ENCODE measurements around the gene CDH13. TPM values are rescaled to one million over a fixed set of nuclear protein-coding genes. Genes with fewer than 3 reads are reported as not detected.
A peak's percentile ranks its signal among the peaks of the same experiment; 100 is the strongest.

CDH13 gene
- polyA plus RNA-seq, 6 donors from 2014 or later = 0.04 to 0.29 (median 0.19) TPM; not detected in 1

- no peak for ATAC-seq (ENCODE audit: low read depth in 2 of 2)
- H3K9me3 Mint-ChIP-seq = peaks cover 0 to 7% (median 0%) of the 10 kb centered on the region in 7 donors
- H3K27ac Mint-ChIP-seq = no peak overlapping the region
- H3K4me1 Mint-ChIP-seq = no peaks in the 10 kb centered on the region
- DNase-seq = no peak
- no peaks in the 10 kb centered on the region for H3K36me3 Mint-ChIP-seq
- H3K4me3 Mint-ChIP-seq = peak overlapping the region in 1 of 8 donors; percentile 29
- peaks cover 26 to 33% (median 29%) of the 10 kb centered on the region in 3 donors for H3K27me3 Mint-ChIP-seq
Measured at GRCh38 chr16:83701494-83701893, 1074.7 kb downstream of the CDH13 start.

GRCh38 chr16:83704656-83705055 is 1077.9 kb downstream of the CDH13 start:
- ATAC-seq (ENCODE audit: low read depth in 2 of 2) (no peak), DNase-seq (no peak)
- Mint-ChIP-seq H3K4me3 (no peak overlapping the region), H3K9me3 (peaks cover 0 to 7% (median 0%) of the 10 kb centered on the region in 7 donors), H3K27ac (no peak overlapping the region), H3K36me3 (no peaks in the 10 kb centered on the region), H3K4me1 (peaks cover 0 to 4% (median 0%) of the 10 kb centered on the region in 3 donors), H3K27me3 (peaks cover 24 to 36% (median 30%) of the 10 kb centered on the region in 3 donors)

GRCh38 chr16:83705856-83706255 is 1079.1 kb downstream of the CDH13 start:
- peaks cover 25 to 35% (median 25%) of the 10 kb centered on the region in 3 donors for H3K27me3 Mint-ChIP-seq
- H3K9me3 Mint-ChIP-seq = peaks cover 0 to 4% (median 0%) of the 10 kb centered on the region in 7 donors
- DNase-seq (no peak), ATAC-seq (ENCODE audit: low read depth in 2 of 2) (no peak)
- no peak overlapping the region for H3K27ac Mint-ChIP-seq
- H3K4me1 Mint-ChIP-seq = peaks cover 0 to 4% (median 0%) of the 10 kb centered on the region in 3 donors
- H3K4me3 Mint-ChIP-seq = no peak overlapping the region
- H3K36me3 Mint-ChIP-seq = no peaks in the 10 kb centered on the region

GRCh38 chr16:83706394-83706793 is 1079.6 kb downstream of the CDH13 start:
- Mint-ChIP-seq H3K4me1 (peaks cover 0 to 4% (median 0%) of the 10 kb centered on the region in 3 donors), H3K4me3 (no peak overlapping the region)

GRCh38 chr16:83711069-83711468 is 1084.3 kb downstream of the CDH13 start:
- no peak overlapping the region for H3K4me3 Mint-ChIP-seq
- H3K4me1 Mint-ChIP-seq = peaks cover 0 to 4% (median 0%) of the 10 kb centered on the region in 3 donors
- no peak for DNase-seq

More at GRCh38 chr16:83706394-83706793, 1079.6 kb downstream of the CDH13 start:
- Mint-ChIP-seq H3K9me3 (peaks cover 0 to 3% (median 0%) of the 10 kb centered on the region in 7 donors), H3K36me3 (no peaks in the 10 kb centered on the region), H3K27me3 (peaks cover 23 to 38% (median 27%) of the 10 kb centered on the region in 3 donors), H3K27ac (no peak overlapping the region)
- ATAC-seq (ENCODE audit: low read depth in 2 of 2) (no peak), DNase-seq (no peak)

GRCh38 chr16:83713597-83713996 is 1086.8 kb downstream of the CDH13 start:
- no peak overlapping the region for H3K4me3 Mint-ChIP-seq
- H3K9me3 Mint-ChIP-seq = peaks cover 0 to 3% (median 0%) of the 10 kb centered on the region in 7 donors
- peaks cover 0 to 43% (median 29%) of the 10 kb centered on the region in 3 donors for H3K27me3 Mint-ChIP-seq
- peaks cover 0 to 4% (median 0%) of the 10 kb centered on the region in 3 donors for H3K4me1 Mint-ChIP-seq
- H3K36me3 Mint-ChIP-seq = no peaks in the 10 kb centered on the region
- no peak for DNase-seq
- ATAC-seq (ENCODE audit: low read depth in 2 of 2) = no peak
- no peak overlapping the region for H3K27ac Mint-ChIP-seq

More at GRCh38 chr16:83711069-83711468, 1084.3 kb downstream of the CDH13 start:
- no peak overlapping the region for H3K27ac Mint-ChIP-seq
- H3K27me3 Mint-ChIP-seq = peaks cover 11 to 35% (median 32%) of the 10 kb centered on the region in 3 donors
- no peak for ATAC-seq (ENCODE audit: low read depth in 2 of 2)
- H3K36me3 Mint-ChIP-seq = no peaks in the 10 kb centered on the region
- peaks cover 0 to 3% (median 0%) of the 10 kb centered on the region in 7 donors for H3K9me3 Mint-ChIP-seq

- Mint-ChIP-seq H3K36me3 (no peaks in the 10 kb centered on the region), H3K4me1 (peaks cover 0 to 2% (median 0%) of the 10 kb centered on the region in 3 donors), H3K27ac (no peak overlapping the region), H3K4me3 (no peak overlapping the region), H3K9me3 (peaks cover 0 to 3% (median 0%) of the 10 kb centered on the region in 7 donors), H3K27me3 (peaks cover 0 to 42% (median 29%) of the 10 kb centered on the region in 3 donors)
- DNase-seq (no peak), ATAC-seq (ENCODE audit: low read depth in 2 of 2) (no peak)
Measured at GRCh38 chr16:83714286-83714685, 1087.5 kb downstream of the CDH13 start.

GRCh38 chr16:83715217-83715920 is 1088.6 kb downstream of the CDH13 start:
- no peaks in the 10 kb centered on the region for H3K4me1 Mint-ChIP-seq
- H3K27ac Mint-ChIP-seq = peak overlapping the region in 1 of 6 donors; percentile 6
- peaks cover 0 to 3% (median 0%) of the 10 kb centered on the region in 7 donors for H3K9me3 Mint-ChIP-seq
- H3K36me3 Mint-ChIP-seq = no peaks in the 10 kb centered on the region
- ATAC-seq (ENCODE audit: low read depth in 2 of 2) (no peak), DNase-seq (no peak)
- peaks cover 4 to 41% (median 38%) of the 10 kb centered on the region in 3 donors for H3K27me3 Mint-ChIP-seq
- H3K4me3 Mint-ChIP-seq = no peak overlapping the region

- Mint-ChIP-seq H3K9me3 (peaks cover 0 to 3% (median 0%) of the 10 kb centered on the region in 7 donors), H3K4me3 (peak overlapping the region in 1 of 8 donors; percentile 42), H3K27ac (no peak overlapping the region), H3K36me3 (no peaks in the 10 kb centered on the region), H3K4me1 (no peaks in the 10 kb centered on the region), H3K27me3 (peaks cover 4 to 35% (median 31%) of the 10 kb centered on the region in 3 donors)
- DNase-seq (no peak), ATAC-seq (ENCODE audit: low read depth in 2 of 2) (no peak)
Measured at GRCh38 chr16:83717308-83717707, 1090.5 kb downstream of the CDH13 start.

GRCh38 chr16:83717814-83718213 is 1091.0 kb downstream of the CDH13 start:
- ATAC-seq (ENCODE audit: low read depth in 2 of 2) = no peak
- Mint-ChIP-seq H3K4me1 (no peaks in the 10 kb centered on the region), H3K27me3 (peaks cover 4 to 35% (median 31%) of the 10 kb centered on the region in 3 donors), H3K4me3 (no peak overlapping the region), H3K36me3 (no peaks in the 10 kb centered on the region), H3K9me3 (peaks cover 0 to 3% (median 0%) of the 10 kb centered on the region in 7 donors), H3K27ac (no peak overlapping the region)
- no peak for DNase-seq

- no peak for DNase-seq
- Mint-ChIP-seq H3K27ac (no peak overlapping the region), H3K36me3 (no peaks in the 10 kb centered on the region), H3K9me3 (peaks cover 0 to 12% (median 4%) of the 10 kb centered on the region in 7 donors), H3K4me3 (no peak overlapping the region), H3K27me3 (peaks cover 7 to 34% (median 31%) of the 10 kb centered on the region in 3 donors), H3K4me1 (no peaks in the 10 kb centered on the region)
- ATAC-seq (ENCODE audit: low read depth in 2 of 2) = no peak
Measured at GRCh38 chr16:83720213-83720612, 1093.4 kb downstream of the CDH13 start.

- Mint-ChIP-seq H3K9me3 (peaks cover 0 to 12% (median 4%) of the 10 kb centered on the region in 7 donors), H3K27ac (no peak overlapping the region)
- ATAC-seq (ENCODE audit: low read depth in 2 of 2) = no peak
Measured at GRCh38 chr16:83720981-83721380, 1094.2 kb downstream of the CDH13 start.

GRCh38 chr16:83721676-83722075 is 1094.9 kb downstream of the CDH13 start:
- no peaks in the 10 kb centered on the region for H3K4me1 Mint-ChIP-seq
- ATAC-seq (ENCODE audit: low read depth in 2 of 2) = no peak
- peaks cover 7 to 31% (median 20%) of the 10 kb centered on the region in 3 donors for H3K27me3 Mint-ChIP-seq
- no peaks in the 10 kb centered on the region for H3K36me3 Mint-ChIP-seq
- H3K4me3 Mint-ChIP-seq = no peak overlapping the region
- peaks cover 0 to 12% (median 2%) of the 10 kb centered on the region in 7 donors for H3K9me3 Mint-ChIP-seq
- DNase-seq = no peak
- no peak overlapping the region for H3K27ac Mint-ChIP-seq

More at GRCh38 chr16:83720981-83721380, 1094.2 kb downstream of the CDH13 start:
- DNase-seq = no peak
- Mint-ChIP-seq H3K27me3 (peaks cover 7 to 31% (median 26%) of the 10 kb centered on the region in 3 donors), H3K36me3 (no peaks in the 10 kb centered on the region), H3K4me3 (no peak overlapping the region), H3K4me1 (no peaks in the 10 kb centered on the region)

Data from naive B cell (primary cell).